Measurements from ENCODE around the gene KIF21A. TPM values are rescaled to one million over a fixed set of nuclear protein-coding genes. Genes with fewer than 3 reads are reported as not detected.

Gene KIF21A
- total RNA-seq, 1 experiment from 2014 or later = 11.1 TPM

DNA sequence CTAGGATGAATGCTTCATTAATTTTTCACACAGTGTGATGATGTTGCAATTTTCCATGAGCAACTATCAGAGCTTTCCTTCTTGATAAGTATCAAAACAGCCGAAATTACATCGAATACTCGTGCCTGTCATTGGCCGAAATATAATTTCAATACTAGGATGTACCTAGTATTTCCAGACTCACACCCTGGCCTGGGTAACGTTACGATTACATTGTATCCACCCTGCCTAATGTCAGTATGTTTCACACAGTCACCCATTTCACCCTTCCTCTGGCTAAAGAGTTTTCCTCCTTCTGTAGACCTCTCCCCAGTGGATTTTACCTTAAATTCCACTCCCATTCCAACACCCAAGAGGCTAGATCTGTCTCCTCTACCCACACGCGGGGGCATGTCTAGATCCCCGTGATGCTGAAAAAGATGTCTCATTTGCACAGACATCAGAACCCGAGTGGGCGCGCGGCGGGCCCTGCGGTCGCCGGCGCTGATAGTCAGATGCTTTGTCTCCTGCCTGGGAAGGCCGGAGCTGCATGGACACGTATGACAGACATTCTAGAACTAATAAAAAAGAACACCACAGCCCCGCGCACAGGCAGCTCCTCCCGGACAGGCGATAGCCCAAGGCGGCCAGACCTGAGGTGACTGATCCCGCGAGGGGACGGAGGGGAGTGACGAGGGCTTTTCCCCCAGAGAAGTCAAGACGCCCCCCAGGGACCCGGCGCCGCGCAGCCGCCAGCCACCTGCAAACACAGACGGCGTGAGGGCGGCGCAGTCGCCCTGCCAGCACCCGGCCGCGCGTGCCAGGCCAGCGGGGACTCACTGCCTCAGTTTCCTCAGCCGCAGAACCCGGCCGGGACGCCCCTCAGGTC lies 723 bp downstream of the KIF21A start:
- Histone ChIP-seq H3K36me3 (no peaks in the 10 kb centered on the region), H3K9me3 (no peaks in the 10 kb centered on the region; the same call in 1 of the 2 replicates), H3K4me3 (peak overlapping the region; percentile 69), H3K27me3 (no peaks in the 10 kb centered on the region)
- peak; percentile 26 for DNase-seq

- H3K4me3 ChIP-seq = peak overlapping the region; percentile 69
- no peak for DNase-seq
- H3K9me3 ChIP-seq = no peaks in the 10 kb centered on the region; the same call in 1 of the 2 replicates
- no peaks in the 10 kb centered on the region for H3K36me3 ChIP-seq
- H3K27me3 ChIP-seq = no peaks in the 10 kb centered on the region
These were observed 1.5 kb downstream of the KIF21A start for GRCh38 chr12:39441189-39441962.

GRCh38 chr12:39440781-39441180 lies 2.1 kb downstream of the KIF21A start:
- Histone ChIP-seq H3K27me3 (no peaks in the 10 kb centered on the region), H3K4me3 (no peak overlapping the region), H3K9me3 (no peaks in the 10 kb centered on the region; the same call in 1 of the 2 replicates), H3K36me3 (no peaks in the 10 kb centered on the region)
- no peak for DNase-seq

DNA sequence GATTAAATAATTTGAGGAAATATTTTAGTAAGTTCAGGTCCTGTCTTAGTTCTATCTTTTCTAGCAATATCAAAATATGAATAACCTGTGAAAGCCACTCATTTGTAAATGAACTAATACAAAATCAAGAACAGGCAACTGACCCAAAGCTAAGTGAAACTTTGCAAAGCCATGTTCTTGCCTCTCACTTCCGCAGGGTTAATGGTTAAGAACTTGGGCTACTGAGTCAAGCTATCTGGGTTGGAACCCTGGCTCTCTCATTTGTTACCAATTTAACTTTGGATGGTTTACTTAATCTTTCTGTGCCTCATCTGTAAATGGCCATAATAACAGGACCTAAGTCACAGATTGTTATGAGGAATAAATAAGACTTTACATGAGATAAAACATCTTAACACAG lies 2.8 kb downstream of the KIF21A start:
- Histone ChIP-seq H3K36me3 (no peaks in the 10 kb centered on the region), H3K4me3 (no peak overlapping the region), H3K9me3 (no peaks in the 10 kb centered on the region; the same call in 1 of the 2 replicates), H3K27me3 (no peaks in the 10 kb centered on the region)
- no peak for DNase-seq

GRCh38 chr12:39435531-39435930 lies 7.4 kb downstream of the KIF21A start:
- H3K9me3 ChIP-seq = no peaks in the 10 kb centered on the region; the same call in 1 of the 2 replicates
- no peaks in the 10 kb centered on the region for H3K27me3 ChIP-seq
- no peak overlapping the region for H3K4me3 ChIP-seq
- no peaks in the 10 kb centered on the region for H3K36me3 ChIP-seq
- no peak for DNase-seq

- Histone ChIP-seq H3K9me3 (no peaks in the 10 kb centered on the region), H3K4me3 (no peak overlapping the region), H3K36me3 (no peaks in the 10 kb centered on the region), H3K27me3 (no peaks in the 10 kb centered on the region)
- no peak for DNase-seq
These were observed 11.1 kb downstream of the KIF21A start for GRCh38 chr12:39431797-39432196.

DNA sequence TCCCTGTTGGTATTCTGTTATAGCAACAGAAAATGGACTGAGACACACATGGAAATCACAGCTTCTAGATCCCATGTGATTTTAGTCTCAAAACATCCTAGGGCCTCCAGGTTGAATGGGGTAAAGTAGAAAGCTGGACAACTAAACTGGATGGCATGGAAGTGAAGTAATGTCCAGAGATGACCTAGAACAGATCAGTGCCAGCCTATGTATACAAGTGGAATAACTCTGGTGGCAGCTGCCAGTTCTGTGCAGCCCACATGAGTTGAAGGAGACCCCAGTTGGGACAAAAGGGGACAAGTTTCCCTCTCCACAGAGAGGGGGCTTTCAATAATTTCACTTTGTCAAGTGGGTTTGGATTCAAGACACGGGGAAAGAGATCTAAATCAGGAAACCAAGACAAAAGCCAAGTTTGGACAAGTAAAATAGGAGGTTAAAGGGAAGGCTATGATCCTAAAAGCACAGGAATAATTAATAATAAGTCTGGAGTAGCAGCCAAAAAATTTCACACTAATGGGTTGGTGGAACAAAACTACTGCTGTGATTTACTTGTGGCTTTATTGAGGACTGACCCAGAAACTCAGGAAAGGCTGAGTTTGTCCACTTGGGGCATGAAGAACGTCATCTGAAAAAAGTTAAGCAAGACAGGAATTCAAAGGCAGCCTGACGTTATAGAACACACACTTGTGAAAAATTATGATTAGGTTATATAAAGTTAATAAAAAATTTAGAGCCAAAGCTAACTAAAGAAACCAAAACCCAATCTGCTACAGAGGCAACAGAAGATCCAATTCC lies 11.7 kb downstream of the KIF21A start:
- H3K27me3 ChIP-seq = no peaks in the 10 kb centered on the region
- H3K9me3 ChIP-seq = no peaks in the 10 kb centered on the region
- H3K4me3 ChIP-seq = no peak overlapping the region
- no peak for DNase-seq
- H3K36me3 ChIP-seq = no peaks in the 10 kb centered on the region

GRCh38 chr12:39429809-39430208 lies 13.1 kb downstream of the KIF21A start:
- Histone ChIP-seq H3K9me3 (no peaks in the 10 kb centered on the region), H3K27me3 (no peaks in the 10 kb centered on the region), H3K36me3 (no peaks in the 10 kb centered on the region), H3K4me3 (no peak overlapping the region)
- no peak for DNase-seq

GRCh38 chr12:39427360-39427808 lies 15.5 kb downstream of the KIF21A start:
- no peaks in the 10 kb centered on the region for H3K9me3 ChIP-seq
- no peak overlapping the region for H3K4me3 ChIP-seq
- H3K27me3 ChIP-seq = no peaks in the 10 kb centered on the region
- H3K36me3 ChIP-seq = no peaks in the 10 kb centered on the region
- DNase-seq = no peak

GRCh38 chr12:39426636-39427240 lies 16.2 kb downstream of the KIF21A start:
- Histone ChIP-seq H3K4me3 (no peak overlapping the region), H3K27me3 (no peaks in the 10 kb centered on the region), H3K36me3 (no peaks in the 10 kb centered on the region), H3K9me3 (no peaks in the 10 kb centered on the region)
- DNase-seq = peak; percentile 51

DNA sequence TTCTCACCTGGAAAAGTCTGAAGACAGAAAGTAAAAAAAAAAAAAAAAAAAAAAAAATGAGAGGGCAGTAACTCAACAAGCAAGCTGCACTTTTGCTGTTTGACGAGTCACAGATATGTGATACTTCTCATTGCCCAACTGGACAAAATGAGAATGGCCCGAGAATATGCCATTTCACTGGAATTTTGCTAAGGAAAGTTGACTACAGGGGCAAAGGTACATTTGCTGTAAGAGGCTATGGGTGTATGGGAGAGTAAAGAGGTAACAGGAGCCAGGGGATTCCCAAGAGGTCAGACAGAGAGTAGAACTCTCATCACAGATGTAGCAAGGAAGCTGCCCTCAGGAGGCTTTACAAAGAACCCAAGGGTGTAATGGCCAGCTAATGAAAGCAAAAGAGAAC lies 22.9 kb downstream of the KIF21A start:
- Histone ChIP-seq H3K9me3 (no peaks in the 10 kb centered on the region), H3K4me3 (no peak overlapping the region), H3K36me3 (no peaks in the 10 kb centered on the region), H3K27me3 (no peaks in the 10 kb centered on the region)
- no peak for DNase-seq

DNA sequence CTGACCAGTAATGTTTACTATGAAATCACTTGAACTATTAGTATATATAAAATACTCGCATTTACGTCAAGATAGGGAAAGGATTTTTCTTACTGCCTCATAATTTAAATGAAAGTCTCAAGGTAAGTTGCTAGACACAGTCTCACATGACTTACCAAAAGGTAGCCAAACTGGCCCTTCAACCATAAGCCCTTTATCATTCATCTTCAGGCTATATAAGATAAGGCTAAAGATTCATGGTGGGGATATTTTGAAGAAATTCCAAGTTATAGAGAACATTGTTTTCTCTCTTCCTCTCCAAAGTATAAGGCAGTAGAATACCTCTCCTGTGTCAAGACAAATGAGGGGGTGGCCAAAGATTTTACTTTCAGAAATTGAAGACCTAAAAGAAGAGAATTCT lies 23.4 kb downstream of the KIF21A start:
- no peaks in the 10 kb centered on the region for H3K9me3 ChIP-seq
- DNase-seq = no peak
- no peak overlapping the region for H3K4me3 ChIP-seq

GRCh38 chr12:39417916-39418315 lies 25.0 kb downstream of the KIF21A start:
- Histone ChIP-seq H3K4me3 (no peak overlapping the region), H3K27me3 (no peaks in the 10 kb centered on the region), H3K36me3 (no peaks in the 10 kb centered on the region), H3K9me3 (no peaks in the 10 kb centered on the region)
- DNase-seq = no peak

More for the DNA sequence above, 23.4 kb downstream of the KIF21A start:
- H3K27me3 ChIP-seq = no peaks in the 10 kb centered on the region
- H3K36me3 ChIP-seq = no peaks in the 10 kb centered on the region

DNA sequence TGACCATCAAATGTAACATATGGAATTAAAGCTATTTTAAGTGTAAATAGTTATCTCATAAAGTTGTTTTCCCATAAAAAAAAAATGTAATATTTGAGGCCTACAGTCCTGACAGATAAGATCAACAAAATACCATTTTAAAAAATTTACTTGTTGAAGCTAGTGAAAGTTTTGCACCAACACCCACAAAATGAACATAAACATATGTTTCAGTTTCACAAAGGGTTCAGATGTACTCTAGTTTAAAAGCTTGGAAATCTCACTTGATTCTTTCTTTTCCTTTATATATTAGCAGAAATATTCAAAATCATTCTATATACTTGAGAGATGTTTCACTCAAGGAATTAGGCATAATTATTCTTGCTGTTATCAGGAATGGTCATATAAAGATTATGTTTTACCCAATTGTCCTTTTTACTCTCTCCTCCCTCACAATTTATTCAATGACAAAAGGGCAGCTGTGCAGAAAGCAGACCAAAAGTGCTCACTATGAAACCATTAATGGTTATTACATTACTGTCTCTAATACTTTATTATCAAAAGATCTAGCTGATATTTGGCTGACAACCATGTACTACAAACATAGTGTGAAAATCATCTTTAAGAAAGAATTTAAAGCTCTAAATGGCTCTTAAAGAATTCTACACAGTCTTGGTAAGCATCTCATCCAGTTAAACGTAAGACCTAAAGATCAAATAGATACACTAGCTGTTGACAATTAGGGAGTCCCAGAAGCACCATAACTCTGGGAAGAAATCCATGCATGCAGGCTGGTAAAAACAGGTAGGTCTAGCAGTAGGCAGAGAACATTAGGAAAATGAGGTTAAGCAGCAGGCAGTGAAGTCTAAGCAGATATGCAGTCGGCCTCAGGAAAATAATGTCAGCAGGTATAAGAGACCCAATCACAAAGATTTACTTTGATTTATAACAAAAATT lies 28.8 kb downstream of the KIF21A start:
- H3K9me3 ChIP-seq = no peaks in the 10 kb centered on the region
- H3K4me3 ChIP-seq = no peak overlapping the region
- H3K36me3 ChIP-seq = no peaks in the 10 kb centered on the region
- no peak for DNase-seq
- H3K27me3 ChIP-seq = no peaks in the 10 kb centered on the region

DNA sequence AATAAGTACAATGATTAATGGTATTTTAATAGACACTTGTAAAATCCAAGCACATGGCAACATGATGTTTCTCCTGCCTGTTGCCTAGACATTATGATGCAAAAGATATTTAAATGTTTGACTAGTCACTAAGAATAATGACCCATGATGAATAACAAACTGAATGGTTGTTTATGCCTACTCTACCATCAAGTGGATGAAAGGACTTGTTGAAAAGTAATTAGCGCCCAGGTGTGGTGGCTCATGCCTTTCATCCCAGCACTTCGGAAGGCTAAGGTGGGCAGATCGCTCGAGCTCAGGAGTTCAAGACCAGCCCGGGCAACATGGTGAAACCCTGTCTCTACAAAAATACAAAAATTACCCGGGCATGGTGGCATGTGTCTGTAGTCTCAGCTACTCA lies 30.7 kb downstream of the KIF21A start:
- H3K27me3 ChIP-seq = no peaks in the 10 kb centered on the region
- H3K36me3 ChIP-seq = no peaks in the 10 kb centered on the region
- H3K4me3 ChIP-seq = no peak overlapping the region
- H3K9me3 ChIP-seq = no peaks in the 10 kb centered on the region
- DNase-seq = no peak

Data from MG63 (cell line).